H9 (cell line): Measurements from ENCODE around the gene IQGAP2. TPM values are rescaled to one million over a fixed set of nuclear protein-coding genes. Genes with fewer than 3 reads are reported as not detected.

Experiments used
- DNase-seq: peaks from one replicate; pipeline ENCODE4 v3.0.0-alpha.2; 2017
- H2AFZ ChIP-seq: one replicate; pipeline ENCODE4 v1.6.1; 2013; ENCODE audit warnings: mild to moderate bottlenecking, low read length, control low read depth, moderate library complexity
- H2AK5ac ChIP-seq: 2 replicates; pipeline ENCODE4 v1.6.1; 2013; ENCODE audit warnings: low read length, control low read depth, mixed read lengths; ENCODE audit not compliant: insufficient read length
- H2BK120ac ChIP-seq: one replicate; pipeline ENCODE4 v1.6.1; 2013; ENCODE audit warnings: low read depth, mild to moderate bottlenecking, low read length, control low read depth, inconsistent platforms; ENCODE audit not compliant: poor library complexity, severe bottlenecking
- H2BK12ac ChIP-seq: 2 replicates; pipeline ENCODE4 v1.6.1; 2013; ENCODE audit warnings: low read length, control low read depth, mixed read lengths, low read depth; ENCODE audit not compliant: insufficient read length
- H2BK15ac ChIP-seq: 2 replicates; pipeline ENCODE4 v1.6.1; 2013; ENCODE audit warnings: low read depth, low read length, control low read depth
- H2BK20ac ChIP-seq: one replicate; pipeline ENCODE4 v1.6.1; 2013; ENCODE audit warnings: low read depth, mild to moderate bottlenecking, low read length, control low read depth, inconsistent platforms; ENCODE audit not compliant: poor library complexity, severe bottlenecking
- H2BK5ac ChIP-seq: 2 replicates; pipeline ENCODE4 v1.6.1; 2013; ENCODE audit warnings: low read length, control low read depth, mixed read lengths; ENCODE audit not compliant: insufficient read length
- H3K14ac ChIP-seq: 2 replicates; pipeline ENCODE4 v1.6.1; 2013; ENCODE audit warnings: low read length, control low read depth; ENCODE audit not compliant: insufficient read depth
- H3K18ac ChIP-seq: 2 replicates; pipeline ENCODE4 v1.6.1; 2013; ENCODE audit warnings: low read depth, mild to moderate bottlenecking, mixed read lengths, low read length, control low read depth; ENCODE audit not compliant: insufficient read length
- H3K23ac ChIP-seq: 2 replicates; pipeline ENCODE4 v1.6.1; 2013; ENCODE audit warnings: low read length, control low read depth, mixed read lengths, low read depth; ENCODE audit not compliant: insufficient read length
- H3K23me2 ChIP-seq: 2 replicates; pipeline ENCODE4 v1.6.1; 2013; ENCODE audit warnings: low read depth, mild to moderate bottlenecking, mixed read lengths, low read length, control low read depth; ENCODE audit not compliant: insufficient read length, poor library complexity, severe bottlenecking
- H3K27ac ChIP-seq: 2 replicates; pipeline ENCODE4 v1.5.1; 2013; ENCODE audit warnings: low read length, control low read depth, mixed read lengths, low read depth; ENCODE audit not compliant: insufficient read length
- H3K27me3 ChIP-seq: 2 replicates; pipeline ENCODE4 v1.6.1; 2013; ENCODE audit warnings: low read length, control low read depth, inconsistent platforms; ENCODE audit not compliant: insufficient read depth
- H3K4ac ChIP-seq: 2 replicates; pipeline ENCODE4 v1.6.1; 2013; ENCODE audit warnings: low read depth, mild to moderate bottlenecking, control low read depth, inconsistent platforms, low read length, moderate library complexity
- H3K4me1 ChIP-seq: 2 replicates; pipeline ENCODE4 v1.6.1; 2013; ENCODE audit warnings: low read length, control low read depth, inconsistent platforms; ENCODE audit not compliant: insufficient read depth
- H3K4me2 ChIP-seq: 2 replicates; pipeline ENCODE4 v1.6.1; 2013; ENCODE audit warnings: low read length, control low read depth, mixed read lengths; ENCODE audit not compliant: insufficient read length, insufficient read depth
- H3K56ac ChIP-seq: 2 replicates; pipeline ENCODE4 v1.6.1; 2013; ENCODE audit warnings: low read depth, mild to moderate bottlenecking, mixed read lengths, low read length, control low read depth; ENCODE audit not compliant: insufficient read length
- H3K79me1 ChIP-seq: 2 replicates; pipeline ENCODE4 v1.6.1; 2013; ENCODE audit warnings: low read depth, mild to moderate bottlenecking, moderate library complexity, low read length, control low read depth, inconsistent platforms; ENCODE audit not compliant: insufficient read depth, poor library complexity, severe bottlenecking
- H3K79me2 ChIP-seq: 2 replicates; pipeline ENCODE4 v1.6.1; 2013; ENCODE audit warnings: low read length, control low read depth, inconsistent platforms; ENCODE audit not compliant: insufficient read depth
- H3K9ac ChIP-seq: 2 replicates; pipeline ENCODE4 v1.6.1; 2013; ENCODE audit warnings: low read length, control low read depth, mixed read lengths; ENCODE audit not compliant: insufficient read length; ENCODE audit errors: extremely low read depth
- H3K9me3 ChIP-seq: one replicate; pipeline ENCODE4 v1.6.1; 2013; ENCODE audit warnings: low read depth, low read length, inconsistent platforms; ENCODE audit not compliant: control insufficient read depth
- H3T11ph ChIP-seq: one replicate; pipeline ENCODE4 v1.6.1; 2013; ENCODE audit warnings: mild to moderate bottlenecking, low read length, control low read depth, inconsistent platforms
- H4K20me1 ChIP-seq: one replicate; pipeline ENCODE4 v1.6.1; 2013; ENCODE audit not compliant: control insufficient read depth, insufficient read length, insufficient read depth
- H4K5ac ChIP-seq: 2 replicates; pipeline ENCODE4 v1.6.1; 2013; ENCODE audit warnings: low read depth, mild to moderate bottlenecking, mixed read lengths, low read length, control low read depth; ENCODE audit not compliant: insufficient read length
- H4K8ac ChIP-seq: replicated peaks from 2 replicates; pipeline ENCODE4 v1.6.1; 2013; ENCODE audit warnings: low read length, control low read depth, mixed read lengths, low read depth; ENCODE audit not compliant: insufficient read length
- H4K91ac ChIP-seq: 2 replicates; pipeline ENCODE4 v1.6.1; 2013; ENCODE audit warnings: low read depth, mild to moderate bottlenecking, moderate library complexity, mixed read lengths, low read length, control low read depth; ENCODE audit not compliant: insufficient read length
- H3K27ac Mint-ChIP-seq, 3 experiments: 2 replicates in 2 of 3; 3 replicates in 1 of 3; pipeline ENCODE4 v1.8.0; 2020 to 2021; ENCODE audit warnings: mixed read lengths in 3 of 3, mild to moderate bottlenecking in 1 of 3, moderate library complexity in 1 of 3
- H3K27me3 Mint-ChIP-seq: 2 replicates; pipeline ENCODE4 v1.8.0; 2021; ENCODE audit warnings: low read depth, mild to moderate bottlenecking, moderate library complexity, mixed read lengths
- H3K36me3 Mint-ChIP-seq, 3 experiments: 2 replicates in 2 of 3; 3 replicates in 1 of 3; pipeline ENCODE4 v1.8.0; 2020 to 2021; ENCODE audit warnings: low read depth in 3 of 3, mixed read lengths in 3 of 3; ENCODE audit not compliant: insufficient read depth in 1 of 3
- H3K4me1 Mint-ChIP-seq, 2 experiments: 2 replicates each; pipeline ENCODE4 v1.8.0; 2020; ENCODE audit warnings: mixed read lengths in 2 of 2
- H3K4me3 Mint-ChIP-seq, 2 experiments: 2 replicates in 1 of 2; 3 replicates in 1 of 2; pipeline ENCODE4 v1.8.0; 2020 to 2021; ENCODE audit warnings: mild to moderate bottlenecking in 2 of 2, mixed read lengths in 2 of 2, moderate library complexity in 1 of 2
- H3K9me3 Mint-ChIP-seq, 2 experiments: 2 replicates in 1 of 2; 3 replicates in 1 of 2; pipeline ENCODE4 v1.8.0; 2020; ENCODE audit warnings: mild to moderate bottlenecking in 2 of 2, mixed read lengths in 2 of 2, moderate library complexity in 1 of 2
- CTCF ChIP-seq: fragments of 200-600 bp; sonication (generic); conservative IDR thresholded peaks from 3 replicates; pipeline ENCODE4 v1.8.0; 2021; ENCODE audit warnings: antibody characterized with exemption, mild to moderate bottlenecking
- WGBS: extraction: QIAGEN DNeasy Blood & Tissue Kit; methylation state at CpG from one replicate; pipeline ENCODE4 v1.1.7; 2013; ENCODE audit warnings: missing lambda C conversion rate, low lambda C conversion rate, mixed read lengths; ENCODE audit not compliant: insufficient read length; ENCODE audit errors: extremely low coverage; 5-methylcytosine and 5-hydroxymethylcytosine counted together
- total RNA-seq: library from RNA; stranded (reverse); gene quantifications from 2 replicates; pipeline ENCODE4 v1.2.1, GENCODE V29; 2021

IQGAP2 gene
- total RNA-seq, 1 experiment from 2014 or later, result 22.5 TPM

- H4K8ac ChIP-seq, result no peak overlapping the region
- H3K27me3 ChIP-seq, result no peaks in the 10 kb centered on the region
- TF ChIP-seq CTCF, result no peak
- H2AFZ ChIP-seq, result no peak overlapping the region
- H3K9me3 ChIP-seq, result no peaks in the 10 kb centered on the region
- no peak overlapping the region for H2BK15ac ChIP-seq
- DNase-seq, result no peak
- no peak overlapping the region for H3K4ac ChIP-seq
- H3K4me3 Mint-ChIP-seq, result no peak overlapping the region
- H3K27ac ChIP-seq, result no peak overlapping the region
- peaks cover 2% of the 10 kb centered on the region for H3K27me3 Mint-ChIP-seq
- H3K14ac ChIP-seq, result no peak overlapping the region
- WGBS, result no CpG with 5 or more reads among the region's 5 CpGs
- H3K9ac ChIP-seq, result no peak overlapping the region
- no peak overlapping the region for H3K4me2 ChIP-seq
- H2AK5ac ChIP-seq, result no peak overlapping the region
- H3K9me3 Mint-ChIP-seq, result no peaks in the 10 kb centered on the region; a peak in 1 of 5 replicates
- no peak overlapping the region for H2BK5ac ChIP-seq
- H3K79me1 ChIP-seq, result no peaks in the 10 kb centered on the region
- H3K18ac ChIP-seq, result no peak overlapping the region
- peaks cover 27% of the 10 kb centered on the region; the same call in 1 of the 2 replicates for H3K4me1 ChIP-seq
- H2BK120ac ChIP-seq, result no peak overlapping the region
- no peak overlapping the region for H3T11ph ChIP-seq
- H3K27ac Mint-ChIP-seq, result no peak overlapping the region
- no peak overlapping the region for H3K56ac ChIP-seq
- H4K5ac ChIP-seq, result no peak overlapping the region
- no peaks in the 10 kb centered on the region for H3K23me2 ChIP-seq
- no peak overlapping the region for H2BK20ac ChIP-seq
- H3K36me3 Mint-ChIP-seq, result no peaks in the 10 kb centered on the region
- peaks cover 56% of the 10 kb centered on the region in 2 experiments for H3K4me1 Mint-ChIP-seq
- H4K20me1 ChIP-seq, result no peaks in the 10 kb centered on the region
- peaks cover 2% of the 10 kb centered on the region; the same call in 1 of the 2 replicates for H3K79me2 ChIP-seq
- no peak overlapping the region for H3K23ac ChIP-seq
- H2BK12ac ChIP-seq, result no peak overlapping the region
- no peak overlapping the region for H4K91ac ChIP-seq
Measured at GRCh38 chr5:76500633-76501393, 97.7 kb downstream of the IQGAP2 start.
